Dermis microvascular lymphatic vessel endothelial cell (primary cell): ENCODE measurements around the gene FKBP10. TPM values are rescaled to one million over a fixed set of nuclear protein-coding genes. Genes with fewer than 3 reads are reported as not detected.

Experiments
- DNase-seq, 2 donors: peaks; one replicate each; pipeline versions ENCODE4 v3.0.0 to v3.0.0-alpha.2; 2010; ENCODE audit warnings: low read depth in 2 of 2
- total RNA-seq: library from RNA; depleted of rRNA; stranded (reverse); fragments of >200 nt; gene quantifications from 2 replicates; pipeline ENCODE4 v1.2.1, GENCODE V29; 2014

FKBP10 gene
- total RNA-seq, 1 donor from 2014 or later: 105 TPM

DNA sequence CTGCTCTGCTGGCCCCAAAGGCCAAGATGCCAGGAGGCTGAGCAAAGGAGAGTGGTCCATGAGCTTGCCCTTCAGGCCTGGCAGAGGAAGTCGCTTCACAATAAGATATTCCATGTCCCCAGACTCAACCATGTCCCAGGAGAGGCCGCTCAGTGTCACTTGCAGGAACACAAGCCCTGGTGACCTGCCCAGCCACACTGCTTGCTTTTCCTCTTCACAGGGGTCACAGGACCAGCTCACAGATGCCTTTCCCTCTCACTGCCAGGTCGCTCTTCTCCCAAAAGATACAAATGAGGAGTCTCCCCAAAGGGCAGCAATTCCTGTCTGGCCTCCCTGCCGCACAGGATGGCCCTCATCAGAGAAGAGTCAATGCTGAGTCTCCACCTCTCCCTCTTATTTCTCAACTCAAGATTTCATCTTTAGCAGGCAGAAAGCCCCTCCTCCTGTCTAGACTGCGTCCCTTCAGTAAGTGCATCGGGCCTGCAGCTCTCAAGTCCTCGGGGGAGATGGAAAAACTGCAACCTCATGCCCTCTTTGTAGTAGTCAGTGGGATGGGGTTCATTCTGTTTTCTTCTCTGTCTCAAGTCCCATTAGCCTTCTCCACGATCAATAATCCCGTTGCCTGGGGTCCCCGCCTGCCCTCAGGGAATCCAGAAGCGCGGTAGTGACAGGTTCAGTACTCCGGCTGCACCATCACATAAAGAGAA lies 31.2 kb upstream of the FKBP10 start:
- DNase-seq: no peak

DNA sequence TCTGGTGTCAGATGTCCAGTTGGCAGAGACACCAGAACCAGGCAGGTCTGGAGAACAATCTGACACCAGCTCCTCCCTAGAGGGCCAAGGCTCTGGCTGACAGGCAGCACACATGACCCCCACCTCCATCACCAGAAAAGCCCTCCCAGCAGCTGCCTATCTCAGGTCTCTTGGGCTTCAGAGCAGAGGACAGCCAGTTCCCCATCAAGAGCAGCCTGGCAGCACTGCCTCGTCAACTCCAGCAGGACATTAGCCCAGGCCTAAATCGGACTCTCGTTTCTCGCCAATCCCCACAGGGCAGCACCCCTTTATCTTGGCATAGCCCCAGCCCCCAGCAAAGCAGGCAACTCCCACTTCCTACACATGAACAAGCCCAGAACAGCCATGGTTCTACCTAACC lies 30.7 kb upstream of the FKBP10 start:
- DNase-seq: no peak

DNA sequence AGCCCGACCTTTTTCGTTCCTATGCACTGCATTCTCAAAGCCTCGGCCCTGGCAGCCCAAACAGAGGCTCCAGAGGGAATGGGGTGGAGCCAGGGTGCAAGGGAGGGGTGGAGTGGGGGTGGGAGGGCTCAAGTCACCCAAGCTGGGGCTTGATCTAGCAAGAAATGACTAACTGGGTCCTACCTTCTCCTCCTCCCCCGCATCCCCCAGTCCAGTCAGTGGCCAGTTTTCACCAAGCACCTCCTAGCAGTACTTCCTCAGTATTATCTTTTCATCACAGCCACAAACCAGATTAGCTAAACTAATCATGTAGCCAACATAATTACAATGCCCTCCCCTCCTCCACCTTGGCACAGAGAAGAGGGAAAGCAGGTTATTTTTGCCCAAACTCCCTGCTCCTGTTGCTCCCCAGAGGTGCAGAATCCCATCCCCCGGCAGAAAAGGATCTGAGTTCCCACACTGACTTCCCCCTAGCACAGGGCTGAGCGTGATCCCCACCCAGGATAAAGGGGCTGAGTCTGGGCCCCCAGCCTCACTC lies 28.5 kb upstream of the FKBP10 start:
- peak in 1 of 2 donors; percentile 36 for DNase-seq

DNA sequence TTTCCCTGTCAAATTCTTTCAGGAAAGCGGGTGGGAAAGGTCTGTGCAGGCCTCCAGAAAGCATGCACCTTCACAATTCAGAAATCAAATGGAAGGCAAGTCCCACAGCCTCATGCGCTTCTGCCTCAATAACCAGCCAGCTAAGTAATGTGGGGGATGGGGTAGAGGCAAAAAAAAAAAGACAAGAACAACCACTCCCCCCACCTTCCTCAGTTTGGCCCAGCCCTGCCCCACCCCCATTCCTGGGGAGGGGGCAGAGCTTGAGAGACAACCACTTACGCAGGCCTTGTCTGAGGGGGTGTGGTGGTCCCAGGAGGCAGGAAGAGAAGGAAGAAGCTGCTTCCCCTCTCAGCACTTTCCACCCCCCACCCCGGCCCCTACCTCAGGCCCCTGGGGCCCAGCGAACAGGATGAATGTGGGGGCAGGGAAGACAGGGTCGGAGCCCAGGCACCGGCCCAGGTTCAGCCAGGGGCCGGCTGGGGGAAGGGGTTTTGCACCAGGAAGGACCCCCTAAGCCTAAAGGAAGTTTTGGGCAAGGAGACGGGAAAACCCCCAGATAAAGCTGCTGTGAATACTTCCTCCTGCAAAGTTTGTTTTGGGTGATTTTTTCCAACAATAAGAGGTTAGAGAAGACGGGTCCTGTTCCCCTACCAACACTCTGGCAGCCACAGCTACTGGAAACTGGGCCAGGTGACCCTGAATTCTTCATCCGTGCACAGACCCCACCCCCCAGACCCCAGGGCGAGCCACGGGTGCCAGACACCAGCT lies 27.5 kb upstream of the FKBP10 start:
- DNase-seq: peak; percentile 62 to 67

DNA sequence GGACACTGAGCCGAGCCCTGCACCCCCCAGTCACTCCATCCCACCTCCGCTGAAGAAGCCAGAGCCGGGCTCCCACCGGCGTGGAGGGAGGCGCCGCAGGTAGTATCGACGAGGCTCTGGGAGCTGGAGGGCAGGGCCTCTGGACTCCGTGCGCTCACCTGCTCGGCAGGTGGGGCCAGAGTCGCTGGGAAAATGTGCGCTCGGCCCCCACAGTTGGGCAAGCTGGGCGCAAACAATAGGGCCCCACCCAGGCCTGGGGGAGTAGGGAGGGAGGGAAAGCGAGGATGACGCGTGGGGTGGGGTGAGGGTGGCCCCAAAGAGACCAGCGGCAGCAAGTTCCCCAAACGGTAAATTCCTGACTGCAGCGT lies 27.0 kb upstream of the FKBP10 start:
- peak in 1 of 2 donors; percentile 32 for DNase-seq

DNA sequence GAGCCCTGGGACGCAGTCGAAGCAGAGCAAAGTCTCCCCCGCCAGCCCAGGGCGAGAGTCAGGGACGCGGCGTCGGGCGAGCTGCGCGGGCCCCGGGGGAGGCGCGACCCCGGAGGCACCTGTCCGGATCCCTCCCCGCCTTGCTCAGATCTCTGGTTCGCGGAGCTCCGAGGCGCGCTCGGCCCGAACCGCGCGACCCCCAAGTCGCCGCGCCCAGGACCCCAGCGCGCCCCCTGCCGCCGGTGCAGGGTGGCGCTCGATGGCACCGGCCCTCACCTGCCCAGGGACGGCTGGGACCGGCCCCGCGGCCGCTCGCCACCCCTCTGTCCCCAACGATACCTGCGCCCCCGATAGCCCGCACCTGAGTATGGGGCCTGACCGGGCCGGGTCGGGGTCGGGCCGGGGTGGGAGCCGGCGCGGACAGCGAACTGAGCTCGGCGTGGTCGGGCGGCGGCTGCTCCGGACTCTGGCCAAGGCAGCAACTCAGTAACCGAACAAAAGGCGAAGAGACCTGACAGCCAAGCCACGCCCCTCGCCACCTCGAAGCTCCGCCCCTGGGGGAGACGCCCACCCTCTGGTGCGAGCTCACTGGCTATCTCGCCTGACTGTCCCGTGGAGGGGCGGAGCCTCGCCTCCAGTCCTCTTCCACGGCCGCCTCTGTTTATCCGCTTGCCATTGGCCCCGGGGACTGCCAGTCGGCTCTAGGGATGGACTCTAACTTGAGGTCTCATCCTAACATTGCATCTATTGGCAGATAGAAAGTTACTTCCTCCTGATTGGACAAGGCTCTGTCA lies 26.4 kb upstream of the FKBP10 start, which contains the start of gene JUP:
JUP (minus strand) TSS at position 485 of the 794 bp plus-strand sequence. CDS start 14,857 bp downstream, outside the sequence.
- DNase-seq: peak; percentile 98 to 100

DNA sequence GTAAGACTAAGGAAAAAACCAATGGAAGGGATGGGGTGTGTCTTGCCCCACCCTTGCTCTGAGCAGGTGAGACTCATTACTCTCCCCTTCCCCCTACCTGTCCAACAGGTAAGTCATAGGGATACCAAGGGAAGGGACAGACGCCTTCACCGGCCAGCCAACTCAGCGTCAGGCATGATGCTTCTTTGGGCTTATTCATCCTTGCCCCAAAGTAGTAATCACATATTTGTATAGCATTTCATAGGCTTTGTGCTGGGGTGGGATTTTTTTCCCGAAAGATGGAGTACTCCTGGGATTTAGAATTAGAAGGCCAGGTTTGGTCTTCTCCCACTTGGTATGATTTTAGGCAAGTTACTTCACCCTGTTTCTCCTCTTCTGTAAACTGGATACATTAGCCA lies 25.8 kb upstream of the FKBP10 start:
- no peak for DNase-seq

DNA sequence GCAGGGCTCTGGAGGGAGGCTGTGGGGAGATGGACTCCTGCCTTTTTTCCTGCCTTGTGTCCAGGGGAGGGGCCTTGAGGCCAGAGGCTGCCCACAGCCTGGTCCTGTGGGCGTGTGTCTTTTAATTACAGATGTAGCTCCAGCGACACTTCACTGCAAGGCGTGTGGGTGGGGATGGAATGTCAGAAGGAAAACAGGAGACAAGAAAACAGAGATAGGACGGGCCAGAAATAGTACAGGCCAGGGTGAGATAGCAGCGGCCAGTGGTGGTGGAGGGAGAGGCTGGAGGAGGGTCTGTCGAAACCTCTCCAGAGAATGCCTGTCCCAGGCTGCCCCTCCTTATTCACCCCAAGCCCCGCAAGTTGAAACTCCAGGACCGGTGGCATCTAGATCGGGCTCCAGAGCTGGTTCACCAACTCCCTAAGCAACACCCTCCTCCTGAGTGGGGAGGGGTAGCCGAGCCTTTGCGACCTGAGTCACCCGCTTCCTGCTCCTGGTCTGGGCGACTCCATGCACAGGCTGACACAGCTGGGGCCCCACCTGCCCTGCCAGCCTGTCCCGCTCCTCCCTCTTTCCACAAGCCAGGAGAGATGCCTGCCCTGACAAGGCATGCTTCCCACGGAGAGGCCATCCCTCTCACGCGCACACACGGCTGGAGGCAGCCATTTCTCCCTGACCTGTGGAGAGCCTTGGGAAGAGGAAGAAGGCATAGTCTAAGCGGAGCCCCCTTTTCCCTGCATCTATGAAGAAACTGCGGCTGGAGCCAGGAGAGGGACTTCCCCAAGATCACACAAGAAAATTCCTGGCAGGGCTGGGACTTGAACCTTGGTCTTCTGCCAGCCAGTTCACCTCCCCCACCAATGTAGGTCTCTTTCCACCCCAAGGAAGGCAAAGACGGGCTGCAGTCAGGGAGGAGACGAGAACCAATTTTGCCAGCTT lies 19.7 kb upstream of the FKBP10 start:
- DNase-seq: peak in 1 of 2 donors; percentile 81

DNA sequence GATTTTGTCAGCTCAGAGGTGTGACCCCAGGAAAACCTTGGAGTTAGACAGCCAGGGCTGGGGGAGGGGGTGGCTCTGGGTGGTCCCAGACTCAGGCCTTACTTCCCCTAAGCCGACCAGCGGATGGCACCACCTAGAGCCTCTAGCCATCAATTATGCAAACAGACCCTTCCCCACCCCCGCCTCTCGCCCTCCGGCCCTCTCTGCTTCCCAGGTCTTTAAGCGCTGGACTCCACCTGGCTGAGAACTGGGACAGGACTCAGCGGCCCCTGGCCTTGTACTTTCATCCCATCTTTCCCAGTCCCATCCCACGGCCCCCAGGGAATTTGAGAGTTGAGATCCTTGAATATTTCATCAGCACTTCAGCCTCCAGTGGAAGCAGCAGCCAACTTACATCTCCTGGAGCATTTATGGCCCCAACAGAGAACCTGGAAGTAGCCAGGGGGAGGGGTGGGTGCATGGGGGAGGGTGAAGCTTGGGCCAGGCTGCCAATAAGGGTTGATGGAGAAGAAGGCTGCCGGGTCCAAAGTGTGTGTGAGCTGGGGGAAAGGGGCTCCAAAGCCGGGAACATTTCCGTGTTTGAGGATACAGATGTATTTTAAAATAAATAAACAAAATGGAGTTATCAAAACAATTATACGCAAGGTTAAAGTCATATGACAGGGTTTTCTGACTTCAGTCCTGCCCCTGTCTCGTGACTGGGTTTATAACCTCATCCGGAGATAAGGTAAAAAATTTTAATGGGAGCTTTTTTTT lies 18.8 kb upstream of the FKBP10 start:
- DNase-seq: peak in 1 of 2 donors; percentile 67

DNA sequence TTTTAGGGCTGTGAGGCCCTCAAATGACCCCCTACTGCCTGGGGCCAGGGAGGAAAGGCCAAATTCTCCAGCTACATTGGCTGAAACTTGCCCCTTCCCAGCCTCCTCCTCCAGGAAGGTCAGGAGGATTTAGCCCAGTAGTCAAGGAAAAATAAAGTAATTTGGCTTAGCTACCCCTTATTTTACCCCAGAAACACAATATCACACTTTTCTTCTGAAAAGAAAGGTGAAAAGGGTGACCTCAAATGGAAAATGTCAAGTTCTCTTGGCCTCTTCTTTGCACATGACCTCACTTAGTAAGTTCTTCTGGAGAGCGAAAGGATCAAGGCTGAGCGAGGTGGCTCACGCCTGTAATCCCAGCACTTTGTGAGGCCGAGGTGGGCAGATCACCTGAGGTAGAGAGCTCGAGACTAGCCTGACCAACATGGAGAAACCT lies 18.2 kb upstream of the FKBP10 start:
- DNase-seq: no peak

DNA sequence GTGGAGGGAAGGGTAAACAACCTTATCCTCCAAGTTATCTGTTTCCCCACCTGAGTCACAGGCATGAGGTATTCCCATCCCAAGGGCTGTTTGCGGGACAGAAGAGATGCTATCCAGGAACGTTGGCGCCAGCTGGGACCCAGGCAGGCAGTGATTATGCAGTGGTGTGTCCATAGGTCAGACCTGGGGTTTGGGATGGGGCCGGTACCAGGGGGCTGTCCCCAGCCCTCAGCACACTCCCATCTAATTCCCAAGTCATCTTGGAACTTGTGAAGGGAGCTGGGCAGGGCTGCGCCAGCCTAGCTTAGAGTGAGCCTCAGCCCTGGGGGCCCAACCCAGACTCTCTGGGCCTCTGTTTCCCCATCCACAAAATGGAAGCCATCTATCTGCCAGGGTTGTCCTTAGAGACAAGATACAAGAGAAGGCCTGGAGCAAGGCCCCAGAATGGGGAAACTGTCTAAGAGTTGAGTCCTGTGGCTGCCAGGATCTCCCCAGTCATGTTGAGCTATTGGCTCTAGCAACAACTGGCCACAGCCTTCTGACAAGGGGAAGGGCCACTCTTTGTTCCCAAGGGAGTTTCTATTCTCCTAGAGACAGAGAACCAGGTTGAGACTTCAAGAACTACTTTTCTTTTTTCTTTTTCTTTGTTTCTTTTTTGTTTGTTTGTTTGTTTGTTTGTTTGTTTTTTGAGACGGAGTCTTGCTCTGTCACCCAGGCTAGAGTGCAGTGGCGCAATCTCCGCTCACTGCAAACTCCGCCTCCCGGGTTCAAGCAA lies 16.5 kb upstream of the FKBP10 start:
- DNase-seq: no peak

DNA sequence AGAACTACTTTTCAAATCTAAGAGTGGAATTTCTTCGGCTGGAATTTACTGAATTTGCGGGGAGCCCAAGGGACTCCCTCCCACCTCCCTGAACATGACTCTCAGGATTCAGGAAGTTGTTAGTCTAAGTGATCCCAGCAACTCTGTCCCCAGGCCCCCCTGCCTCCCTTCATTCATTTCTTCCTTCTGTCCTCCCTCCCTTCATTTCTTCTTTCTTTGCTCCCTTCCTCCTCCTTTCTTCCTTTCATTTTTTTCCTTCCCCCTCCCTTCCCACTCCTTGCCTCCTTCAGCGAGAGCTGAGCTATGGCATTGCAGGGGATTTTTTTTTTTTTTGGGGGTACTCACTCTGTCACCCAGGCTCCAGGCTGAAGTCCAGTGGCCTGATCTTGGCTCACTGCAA lies 15.4 kb upstream of the FKBP10 start:
- no peak for DNase-seq

DNA sequence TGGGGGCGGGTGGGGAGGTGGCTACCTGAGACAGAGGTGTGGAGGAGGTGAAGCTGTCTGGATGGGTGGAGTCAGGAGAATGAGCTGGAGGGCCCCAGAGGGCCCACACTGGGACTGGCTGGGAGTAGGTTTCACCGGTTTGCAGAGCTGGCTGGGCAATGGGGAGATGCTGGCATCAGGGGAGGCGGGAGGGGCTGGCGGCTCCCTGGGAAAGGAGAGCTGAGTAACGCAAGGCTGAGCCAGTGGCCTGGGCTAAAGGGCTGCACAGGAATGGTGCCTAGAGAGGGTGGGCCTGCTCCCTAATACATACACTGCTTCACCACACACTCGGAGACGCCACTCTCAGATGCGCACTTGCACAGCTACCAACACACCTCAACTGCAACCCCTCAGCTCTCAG lies 13.4 kb upstream of the FKBP10 start:
- no peak for DNase-seq

DNA sequence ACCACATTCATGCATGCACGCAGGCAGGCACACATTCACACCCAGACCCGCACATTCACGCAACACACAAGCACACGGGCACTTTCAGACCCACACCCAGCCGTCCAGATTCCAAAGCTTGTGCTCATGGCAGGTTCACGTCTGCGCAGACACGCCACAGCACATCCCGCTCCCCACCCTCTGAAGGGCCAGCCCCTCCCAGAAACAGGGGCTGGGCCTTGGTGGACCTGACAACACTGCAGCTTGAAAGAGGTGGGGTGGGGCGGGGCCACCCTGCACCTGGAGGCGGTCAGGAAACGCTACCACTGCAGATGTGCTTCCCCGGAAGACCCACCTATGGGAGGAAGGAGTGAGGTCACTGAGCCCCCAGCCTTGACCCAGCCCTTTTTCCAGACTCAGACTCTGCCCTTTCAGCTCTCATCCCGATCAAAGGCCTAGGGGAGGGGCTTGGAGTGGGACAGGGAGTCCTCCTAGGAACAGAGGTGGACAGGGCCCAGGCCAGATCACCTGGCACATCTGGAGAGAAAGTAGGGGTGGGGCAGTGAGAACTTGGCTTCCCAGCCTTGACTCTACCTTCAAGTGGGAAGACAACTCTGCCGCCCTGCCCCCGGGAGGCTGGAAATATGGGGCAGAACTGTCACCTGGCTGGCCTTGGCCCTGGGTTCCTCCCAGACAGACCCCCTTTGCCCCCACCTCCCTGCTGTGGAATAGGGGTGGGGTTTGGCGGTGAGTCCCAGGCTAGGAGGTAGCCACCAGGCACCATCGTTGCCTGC lies 12.0 kb upstream of the FKBP10 start:
- peak in 1 of 2 donors; percentile 41 for DNase-seq

DNA sequence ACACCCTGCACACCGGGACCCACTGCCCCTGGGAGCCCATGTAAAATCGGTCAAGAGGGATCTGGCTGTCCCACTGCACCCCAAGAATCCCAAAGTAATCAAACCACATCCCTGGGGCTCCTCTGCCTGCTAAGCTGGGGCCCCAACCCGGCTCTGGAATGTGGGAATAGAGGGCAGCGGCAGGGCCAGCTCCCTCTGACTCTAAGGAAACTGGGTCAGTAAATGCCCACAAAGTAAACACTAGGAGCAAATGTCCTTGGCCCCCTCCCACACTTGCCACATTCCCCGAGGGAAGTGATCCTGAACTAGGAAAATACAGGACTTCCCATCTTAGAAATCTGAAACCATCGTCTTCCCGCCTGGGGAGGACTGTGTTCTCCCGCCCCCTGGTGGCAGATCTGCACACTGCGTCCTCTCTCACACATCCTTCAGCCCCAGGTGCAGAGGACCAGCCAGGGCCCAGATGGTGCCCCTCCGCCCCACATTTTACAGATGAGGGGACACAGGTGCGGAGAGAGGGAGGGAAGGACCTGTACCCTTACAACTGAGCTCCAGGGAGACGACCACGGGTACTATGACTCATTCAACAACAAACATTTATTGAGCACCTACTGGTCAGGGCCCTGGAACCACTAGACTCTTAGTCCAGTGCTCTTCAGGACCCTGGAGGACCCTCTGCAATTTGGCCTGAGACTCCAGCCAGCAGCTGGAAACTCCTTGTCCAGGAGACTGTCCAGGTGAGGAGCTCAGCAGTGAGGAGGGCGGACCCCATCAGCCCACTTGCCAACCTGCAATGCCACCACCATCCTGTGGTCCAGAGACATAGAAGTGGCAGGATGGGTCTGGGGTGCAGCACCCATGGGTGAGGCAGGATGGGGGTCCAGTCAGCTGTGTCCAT lies 11.2 kb upstream of the FKBP10 start:
- DNase-seq: peak in 1 of 2 donors; percentile 77

DNA sequence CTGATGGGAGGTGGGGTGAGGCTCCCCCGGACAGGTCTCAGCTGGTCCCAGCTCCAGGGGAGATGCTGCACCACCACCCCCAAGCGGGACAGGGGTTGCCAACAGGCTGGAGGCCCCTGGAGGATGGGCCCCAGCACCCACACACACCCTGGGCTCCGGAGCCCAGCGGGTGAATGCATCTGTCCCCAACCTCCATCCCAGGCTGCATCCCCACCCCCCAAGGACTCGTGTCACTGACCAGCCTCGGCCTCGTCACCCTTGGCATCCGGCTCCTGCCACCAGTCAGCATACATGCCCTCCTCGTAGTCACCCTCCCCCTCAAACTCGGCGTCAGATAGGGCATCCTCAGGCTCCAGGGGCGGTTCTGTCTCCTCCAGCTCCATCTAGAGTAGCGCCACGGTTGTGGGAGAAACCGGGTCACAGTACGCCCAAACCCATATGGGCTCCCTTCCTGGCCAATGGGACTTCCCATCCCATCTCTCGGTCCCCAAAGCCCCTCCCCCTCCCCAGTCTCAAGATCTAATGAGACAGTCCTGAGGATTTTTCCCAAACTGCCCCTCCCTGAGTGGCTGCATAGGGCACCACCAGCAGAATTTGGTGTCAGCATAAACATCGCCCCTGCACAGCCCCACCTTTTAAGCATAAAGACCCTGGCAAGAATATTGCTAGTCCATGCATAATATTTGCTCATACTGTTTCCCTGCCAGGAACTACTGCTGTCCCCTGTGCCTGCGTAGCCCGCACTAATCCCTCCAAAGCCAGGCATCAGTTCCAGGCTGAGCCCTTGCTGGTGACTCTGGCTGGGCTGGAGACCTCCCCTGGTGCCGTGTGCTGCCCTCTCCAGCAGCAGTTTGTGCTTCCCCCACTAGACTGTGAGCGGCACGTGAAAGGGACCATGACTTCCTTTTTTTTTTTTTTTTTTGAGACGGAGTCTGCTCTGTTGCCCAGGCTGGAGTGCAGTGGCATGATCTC lies 9.5 kb upstream of the FKBP10 start:
- DNase-seq: no peak
